T-helper 2 cell treated with Interferon-gamma antibody and Interleukin-4, amounts not matched to agents 5 μg/mL and 100 μg/mL, for 36 hours (primary cell): ENCODE data around the gene ZGLP1.
"Not testable (repeated sequence)": the region's sequence is repeated elsewhere in the genome, so short reads cannot be mapped to it uniquely, and the experiment has no call there.

Experiments
- DNase-seq: peaks from one replicate; pipeline ENCODE4 v3.0.0; 2021; ENCODE audit warnings: low spot score
- H3K27ac Mint-ChIP-seq: one replicate; pipeline ENCODE4 v1.8.0; 2021; ENCODE audit warnings: mild to moderate bottlenecking, mixed read lengths
- H3K27me3 Mint-ChIP-seq: one replicate; pipeline ENCODE4 v1.8.0; 2021; ENCODE audit warnings: low read depth, mixed read lengths
- H3K36me3 Mint-ChIP-seq: one replicate; pipeline ENCODE4 v1.8.0; 2021; ENCODE audit warnings: low read depth, mixed read lengths
- H3K4me1 Mint-ChIP-seq: one replicate; pipeline ENCODE4 v1.8.0; 2021; ENCODE audit warnings: low read depth, mixed read lengths
- H3K4me3 Mint-ChIP-seq: one replicate; pipeline ENCODE4 v1.8.0; 2022; ENCODE audit warnings: mild to moderate bottlenecking, moderate library complexity, mixed read lengths
- H3K9me3 Mint-ChIP-seq: one replicate; pipeline ENCODE4 v1.8.0; 2021; ENCODE audit warnings: mixed read lengths

Gene ZGLP1

DNA sequence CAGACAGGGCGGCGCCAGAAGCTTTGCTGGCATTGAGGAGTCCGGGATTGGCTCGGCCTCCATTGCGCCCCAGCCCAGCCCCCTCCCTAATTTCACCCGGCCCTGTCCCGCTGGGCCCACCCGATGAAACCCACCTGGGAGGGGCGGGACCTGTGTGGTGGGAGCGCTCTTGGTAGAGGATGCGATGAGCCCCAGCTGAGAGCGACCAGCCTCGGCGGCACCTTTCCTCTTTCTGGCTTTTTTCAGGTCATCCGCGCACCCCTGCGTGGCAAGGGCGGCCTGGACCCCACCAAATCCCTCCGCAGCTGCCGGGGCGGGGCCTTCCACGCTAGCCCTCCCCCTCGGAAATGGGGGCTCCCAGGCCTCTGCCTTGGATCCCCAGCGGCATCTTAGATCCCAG, at the start of gene ZGLP1:
Gene ZGLP1 (minus strand): TSS at position 393 of the 400 bp plus-strand sequence.
- DNase-seq: no peak
- Mint-ChIP-seq H3K27me3 (no peaks in the 10 kb centered on the region), H3K27ac (no peak within 1 kb of the TSS), H3K4me1 (no peaks in the 10 kb centered on the region), H3K4me3 (no peak within 1 kb of the TSS), H3K36me3 (no peaks in the 10 kb centered on the region), H3K9me3 (no peaks in the 10 kb centered on the region)

DNA sequence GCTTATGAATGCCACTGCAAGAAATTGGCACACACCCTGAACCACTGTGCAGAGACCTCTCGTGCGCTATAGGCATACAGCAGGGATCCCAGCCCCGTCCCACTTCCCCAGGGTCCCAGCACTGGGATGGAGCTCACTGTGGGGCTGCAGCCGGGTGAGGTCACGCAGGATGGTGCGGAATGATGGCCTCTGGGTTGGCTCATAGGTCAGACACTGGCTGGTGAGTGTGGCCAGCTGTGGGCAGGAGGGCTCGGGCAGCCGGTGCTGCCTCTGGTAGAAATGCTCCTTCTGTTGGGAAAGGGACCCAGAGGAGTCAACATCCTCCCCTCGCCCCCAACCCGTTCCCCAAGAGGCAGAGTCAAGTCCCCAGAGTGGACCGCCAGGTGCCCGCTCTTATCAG, 46.8 kb upstream of the ZGLP1 start:
- no peaks in the 10 kb centered on the region for H3K4me1 Mint-ChIP-seq
- no peaks in the 10 kb centered on the region for H3K27me3 Mint-ChIP-seq
- peaks cover 44% of the 10 kb centered on the region for H3K36me3 Mint-ChIP-seq
- DNase-seq: no peak
- no peak overlapping the region for H3K4me3 Mint-ChIP-seq
- no peak overlapping the region for H3K27ac Mint-ChIP-seq
- H3K9me3 Mint-ChIP-seq: no peaks in the 10 kb centered on the region

DNA sequence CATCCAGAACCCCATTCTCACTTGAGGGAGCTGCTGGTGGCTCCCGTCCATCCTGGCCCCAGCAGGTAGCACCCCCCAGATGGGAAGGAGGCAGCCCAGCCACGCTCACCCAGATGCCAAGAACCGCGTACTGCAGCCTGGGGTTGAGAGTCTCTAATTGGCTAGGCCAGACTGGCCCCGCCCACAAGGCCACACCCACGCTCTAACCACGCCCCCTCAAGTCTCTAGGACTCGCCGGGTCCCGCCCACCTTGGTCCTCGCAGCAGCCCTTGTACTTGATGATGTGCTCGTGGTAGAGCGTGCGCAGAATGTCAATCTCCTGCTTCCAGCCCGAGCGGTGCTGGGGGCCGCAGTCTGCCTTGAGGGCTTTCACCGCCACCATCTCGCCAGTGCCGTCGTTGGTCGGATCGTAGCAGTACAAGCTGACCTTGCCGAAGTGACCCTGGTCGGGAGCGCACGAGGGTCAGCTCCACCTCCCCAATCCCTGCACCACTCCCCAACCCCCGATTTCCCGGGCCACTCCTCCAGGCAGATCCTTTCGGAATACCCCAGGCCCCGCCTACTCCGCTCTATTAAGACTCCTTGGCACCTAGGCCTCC, 44.3 kb upstream of the ZGLP1 start:
- Mint-ChIP-seq H3K9me3 (no peaks in the 10 kb centered on the region), H3K36me3 (peaks cover 34% of the 10 kb centered on the region), H3K27me3 (no peaks in the 10 kb centered on the region), H3K27ac (no peak overlapping the region), H3K4me3 (no peak overlapping the region), H3K4me1 (no peaks in the 10 kb centered on the region)
- DNase-seq: peak; percentile 22

DNA sequence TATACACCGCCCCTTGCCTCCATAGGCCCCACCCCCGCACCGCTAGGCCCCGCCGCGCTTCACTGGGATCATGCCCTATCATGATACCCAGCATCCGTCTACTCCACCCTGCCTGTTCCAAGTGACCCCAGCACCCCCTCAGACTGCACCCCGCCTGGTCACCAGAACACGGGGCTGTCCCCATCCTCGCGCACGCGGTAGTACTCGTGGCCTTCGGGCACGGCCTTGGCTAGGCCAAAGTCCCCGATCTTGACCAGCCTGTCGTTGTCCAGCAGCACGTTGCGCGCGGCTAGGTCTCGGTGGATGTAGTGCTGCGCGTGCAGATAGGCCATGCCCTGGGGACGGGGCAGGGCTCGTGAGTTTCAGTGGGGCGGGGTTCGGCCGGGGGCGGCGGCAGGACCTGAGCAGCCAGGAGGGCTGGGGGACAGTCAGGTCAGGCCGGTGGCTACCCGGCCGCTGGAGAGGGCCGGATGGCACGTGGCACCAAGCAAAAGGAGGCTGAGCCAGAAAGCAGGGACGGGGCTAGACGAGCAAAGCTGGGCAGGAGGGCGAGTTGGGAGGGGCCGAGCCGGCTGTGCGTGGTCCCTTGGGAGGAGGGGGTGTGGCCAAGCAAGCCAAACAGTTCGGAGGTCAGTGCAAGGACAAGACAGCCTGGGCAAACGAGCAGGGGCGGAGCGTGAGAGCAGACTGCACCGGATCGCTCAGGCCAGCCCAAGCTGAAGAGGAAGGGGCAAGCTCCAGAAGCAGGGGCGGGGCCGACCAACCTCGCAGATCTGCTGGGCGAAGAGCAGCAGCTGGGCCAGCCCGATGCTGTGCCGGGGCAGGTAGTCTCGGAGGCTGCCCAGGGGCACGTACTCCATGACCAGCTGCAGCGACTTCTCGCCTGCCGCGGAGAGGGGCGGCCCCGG, 43.4 kb upstream of the ZGLP1 start:
- Mint-ChIP-seq H3K27ac (no peak overlapping the region), H3K9me3 (no peaks in the 10 kb centered on the region), H3K36me3 (peaks cover 32% of the 10 kb centered on the region), H3K27me3 (no peaks in the 10 kb centered on the region), H3K4me1 (no peaks in the 10 kb centered on the region), H3K4me3 (no peak overlapping the region)
- no peak for DNase-seq

DNA sequence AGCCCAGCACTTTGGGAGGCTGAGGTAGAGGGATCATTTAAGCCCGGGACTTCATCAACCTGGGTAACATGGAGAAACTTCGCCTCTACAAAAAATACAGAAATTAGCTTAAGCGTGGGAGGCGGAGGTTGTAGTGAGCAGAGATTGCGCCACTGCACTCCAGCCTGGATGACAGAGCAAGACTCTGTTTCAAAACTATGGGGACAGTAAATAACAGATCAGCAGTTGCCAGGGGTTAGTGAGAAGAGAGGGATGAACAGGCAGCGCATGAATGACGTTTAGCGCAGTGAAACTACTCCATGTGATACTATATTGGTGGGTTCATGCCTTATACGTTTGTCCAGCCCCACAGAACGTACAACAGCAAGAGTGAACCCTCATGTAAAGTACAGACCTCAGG, 36.9 kb upstream of the ZGLP1 start:
- DNase-seq: no peak
- Mint-ChIP-seq H3K27me3 (no peaks in the 10 kb centered on the region), H3K27ac (no peak overlapping the region), H3K4me3 (no peak overlapping the region), H3K36me3 (peaks cover 3% of the 10 kb centered on the region), H3K9me3 (no peaks in the 10 kb centered on the region), H3K4me1 (no peaks in the 10 kb centered on the region)

DNA sequence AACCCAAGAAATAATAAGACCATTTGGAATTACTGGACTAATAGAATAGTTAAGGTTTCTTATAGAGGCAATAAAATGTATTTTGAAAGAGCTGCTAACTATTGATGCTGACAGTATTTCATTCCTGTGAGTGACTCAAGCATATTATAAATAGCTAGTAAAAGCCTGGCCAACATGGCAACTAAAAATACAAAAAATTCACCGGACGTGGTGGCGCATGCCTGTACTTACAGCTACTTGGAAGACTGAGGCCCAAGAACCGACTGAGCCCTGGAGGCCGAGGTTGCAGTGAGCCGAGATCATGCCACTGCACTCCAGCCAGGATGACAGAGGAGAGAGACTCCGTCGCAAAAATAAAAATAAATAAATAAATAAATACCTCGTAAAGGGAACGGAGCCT, 35.2 kb upstream of the ZGLP1 start:
- Mint-ChIP-seq H3K9me3 (no peaks in the 10 kb centered on the region), H3K27me3 (no peaks in the 10 kb centered on the region), H3K4me3 (no peak overlapping the region), H3K4me1 (peaks cover 6% of the 10 kb centered on the region), H3K36me3 (no peaks in the 10 kb centered on the region), H3K27ac (no peak overlapping the region)
- no peak for DNase-seq

DNA sequence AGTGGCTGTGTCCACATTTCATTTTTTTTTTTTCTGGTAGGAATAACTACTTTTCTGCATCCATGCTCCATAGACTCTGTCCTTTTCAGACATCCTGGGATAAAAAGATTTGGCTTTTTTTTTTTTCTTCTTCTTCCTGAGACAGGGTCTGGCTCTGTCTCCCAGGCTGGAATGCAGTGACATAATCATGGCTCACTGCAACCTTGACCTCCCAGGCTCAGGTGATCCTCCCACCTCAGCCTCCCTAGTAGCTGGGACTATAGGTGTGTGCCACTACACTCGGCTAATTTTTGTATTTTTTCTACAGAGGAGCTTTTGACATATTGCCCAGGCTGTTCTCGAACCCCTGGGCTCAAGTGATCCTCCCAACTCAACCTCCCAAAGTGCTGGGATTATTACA, 33.9 kb upstream of the ZGLP1 start:
- no peak overlapping the region for H3K27ac Mint-ChIP-seq
- peaks cover 1% of the 10 kb centered on the region for H3K36me3 Mint-ChIP-seq
- peaks cover 13% of the 10 kb centered on the region for H3K4me1 Mint-ChIP-seq
- DNase-seq: no peak
- H3K4me3 Mint-ChIP-seq: no peak overlapping the region
- no peaks in the 10 kb centered on the region for H3K9me3 Mint-ChIP-seq
- no peaks in the 10 kb centered on the region for H3K27me3 Mint-ChIP-seq

DNA sequence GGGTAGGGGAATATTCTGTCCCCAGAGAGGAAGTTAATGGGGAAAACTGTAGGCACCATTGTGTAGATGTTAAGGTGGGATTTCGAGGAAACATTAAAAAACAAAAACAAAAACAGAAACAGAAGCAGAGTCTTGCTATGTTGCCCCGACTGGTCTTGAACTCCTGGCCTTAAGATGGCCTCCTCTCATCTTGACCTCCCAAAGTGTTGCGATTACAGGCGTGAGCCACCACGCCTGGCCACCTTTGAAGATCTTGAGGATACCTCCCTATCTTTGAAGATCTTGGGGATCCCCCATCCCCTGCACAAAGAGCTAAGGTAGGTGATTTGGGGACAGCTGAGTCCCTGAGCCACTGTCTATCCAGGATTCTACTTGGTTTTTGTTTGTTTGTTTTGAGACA, 30.4 kb upstream of the ZGLP1 start:
- no peak for DNase-seq
- Mint-ChIP-seq H3K9me3 (no peaks in the 10 kb centered on the region), H3K4me3 (peak overlapping the region; percentile 96), H3K27me3 (no peaks in the 10 kb centered on the region), H3K4me1 (peaks cover 16% of the 10 kb centered on the region), H3K36me3 (peaks cover 14% of the 10 kb centered on the region), H3K27ac (peak overlapping the region; percentile 90)

DNA sequence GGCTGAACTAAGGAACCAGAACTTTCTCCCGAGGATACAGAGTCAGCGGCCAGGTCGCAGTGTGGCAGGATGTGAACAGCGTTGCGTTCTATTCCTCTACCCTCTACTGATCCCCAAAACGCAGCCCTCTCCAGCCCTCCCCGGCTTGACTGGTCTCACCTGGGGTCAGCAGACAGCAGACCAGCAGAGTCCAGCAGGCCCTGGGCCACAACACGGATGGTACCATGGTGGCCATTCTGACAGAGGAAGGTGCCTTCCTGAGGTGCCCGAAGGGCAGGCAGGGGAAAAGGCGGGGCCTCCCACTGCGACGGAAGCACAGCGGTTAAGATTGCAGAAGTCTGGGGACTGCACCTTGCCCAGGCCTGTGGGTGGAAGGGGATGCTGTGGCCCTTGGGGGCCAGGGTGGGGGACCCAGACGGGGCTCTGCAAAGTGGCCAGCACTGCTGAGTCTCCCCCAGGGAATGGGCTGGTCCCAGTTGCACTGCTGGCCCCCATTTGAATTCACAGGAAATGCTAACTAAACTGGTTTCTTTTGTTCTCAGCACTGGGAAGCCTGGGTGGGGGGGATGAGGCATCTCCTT, 29.9 kb upstream of the ZGLP1 start, which contains the start of gene ICAM3:
Gene ICAM3 (minus strand): TSS at position 245 of the 581 bp plus-strand sequence. CDS start 10 bp downstream, at position 235.
- Mint-ChIP-seq H3K36me3 (peaks cover 18% of the 10 kb centered on the region), H3K27ac (peak within 1 kb of the TSS; percentile 90), H3K4me3 (peak within 1 kb of the TSS; percentile 96), H3K4me1 (peaks cover 16% of the 10 kb centered on the region), H3K27me3 (no peaks in the 10 kb centered on the region), H3K9me3 (no peaks in the 10 kb centered on the region)
- DNase-seq: peak; percentile 67

DNA sequence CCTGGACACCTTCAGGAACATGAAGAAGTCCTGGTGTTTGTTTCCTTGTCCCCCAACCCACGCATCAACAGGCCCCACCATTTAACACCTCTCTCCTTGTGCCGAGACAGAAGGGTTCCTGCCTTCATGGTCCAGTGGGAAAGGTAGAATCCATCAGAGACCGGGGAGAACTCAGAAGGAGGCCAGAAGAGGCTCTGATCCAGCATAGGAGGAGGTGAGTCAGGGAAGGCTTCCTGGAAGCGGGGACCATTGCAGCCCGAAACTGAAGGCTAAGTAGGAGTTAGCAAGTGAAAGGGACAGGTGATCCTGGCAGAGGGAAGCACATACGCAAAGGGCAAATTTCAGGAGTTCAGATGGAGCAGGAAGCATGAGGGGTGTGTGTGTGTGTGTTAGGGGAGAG, 29.3 kb upstream of the ZGLP1 start:
- Mint-ChIP-seq H3K4me1 (peaks cover 19% of the 10 kb centered on the region), H3K9me3 (no peaks in the 10 kb centered on the region), H3K4me3 (peak overlapping the region; percentile 96), H3K36me3 (peaks cover 23% of the 10 kb centered on the region), H3K27ac (peak overlapping the region; percentile 90), H3K27me3 (no peaks in the 10 kb centered on the region)
- DNase-seq: no peak

DNA sequence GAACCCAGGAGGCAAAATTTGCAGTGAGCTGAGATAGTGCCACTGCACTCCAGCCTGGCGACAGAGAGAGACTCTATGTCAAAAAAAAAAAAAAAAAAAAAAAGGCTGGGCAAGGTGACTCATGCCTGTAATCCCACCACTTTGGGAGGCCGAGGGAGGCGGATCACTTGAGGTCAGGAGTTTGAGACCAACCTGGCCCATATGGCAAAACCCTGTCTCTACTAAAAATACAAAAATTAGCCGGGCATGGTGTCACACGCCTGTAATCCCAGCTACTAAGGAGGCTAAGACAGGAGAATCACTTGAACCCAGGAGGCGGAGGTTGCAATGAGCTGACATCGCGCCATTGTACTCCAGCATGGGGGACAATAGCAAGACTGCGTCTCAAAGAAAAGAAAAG, 27.1 kb upstream of the ZGLP1 start:
- H3K4me3 Mint-ChIP-seq, H3K27me3 Mint-ChIP-seq, DNase-seq, H3K27ac Mint-ChIP-seq, H3K9me3 Mint-ChIP-seq: not testable (repeated sequence)
- peaks cover 39% of the 10 kb centered on the region for H3K36me3 Mint-ChIP-seq
- H3K4me1 Mint-ChIP-seq: peaks cover 33% of the 10 kb centered on the region

DNA sequence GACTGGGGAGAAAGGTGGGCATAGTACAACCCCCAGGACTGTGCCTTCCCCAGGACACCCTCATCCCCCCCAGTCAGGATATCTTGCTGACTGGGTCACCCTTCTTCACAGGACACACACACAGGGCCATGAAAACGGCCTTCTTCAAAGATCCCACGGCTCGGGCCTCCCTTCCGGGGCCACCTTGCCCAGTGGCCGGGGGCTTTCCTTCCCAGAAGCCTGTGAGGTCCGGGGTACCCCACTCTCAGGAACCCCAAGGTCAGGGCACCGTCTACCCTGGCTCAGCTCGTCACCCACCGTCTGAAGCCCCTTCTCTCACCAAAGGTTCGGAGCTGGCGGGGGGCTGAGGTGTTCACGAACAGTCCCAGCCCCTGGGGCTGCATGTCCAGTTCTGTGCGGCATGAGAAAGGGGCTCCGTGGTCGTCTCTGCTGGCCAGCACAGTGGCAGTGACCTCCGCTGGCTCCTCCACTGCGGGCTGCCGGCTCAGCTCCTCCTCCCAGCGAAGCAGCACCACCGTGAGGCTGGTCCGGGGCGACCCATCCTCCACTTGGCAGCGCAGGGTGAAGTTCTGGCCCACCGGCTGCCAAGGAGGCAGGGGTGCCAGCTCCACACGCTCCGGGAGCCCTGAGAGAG, 25.9 kb upstream of the ZGLP1 start:
- Mint-ChIP-seq H3K27me3 (no peaks in the 10 kb centered on the region), H3K27ac (no peak overlapping the region), H3K36me3 (peaks cover 45% of the 10 kb centered on the region), H3K4me1 (peaks cover 30% of the 10 kb centered on the region), H3K4me3 (no peak overlapping the region), H3K9me3 (no peaks in the 10 kb centered on the region)
- no peak for DNase-seq

DNA sequence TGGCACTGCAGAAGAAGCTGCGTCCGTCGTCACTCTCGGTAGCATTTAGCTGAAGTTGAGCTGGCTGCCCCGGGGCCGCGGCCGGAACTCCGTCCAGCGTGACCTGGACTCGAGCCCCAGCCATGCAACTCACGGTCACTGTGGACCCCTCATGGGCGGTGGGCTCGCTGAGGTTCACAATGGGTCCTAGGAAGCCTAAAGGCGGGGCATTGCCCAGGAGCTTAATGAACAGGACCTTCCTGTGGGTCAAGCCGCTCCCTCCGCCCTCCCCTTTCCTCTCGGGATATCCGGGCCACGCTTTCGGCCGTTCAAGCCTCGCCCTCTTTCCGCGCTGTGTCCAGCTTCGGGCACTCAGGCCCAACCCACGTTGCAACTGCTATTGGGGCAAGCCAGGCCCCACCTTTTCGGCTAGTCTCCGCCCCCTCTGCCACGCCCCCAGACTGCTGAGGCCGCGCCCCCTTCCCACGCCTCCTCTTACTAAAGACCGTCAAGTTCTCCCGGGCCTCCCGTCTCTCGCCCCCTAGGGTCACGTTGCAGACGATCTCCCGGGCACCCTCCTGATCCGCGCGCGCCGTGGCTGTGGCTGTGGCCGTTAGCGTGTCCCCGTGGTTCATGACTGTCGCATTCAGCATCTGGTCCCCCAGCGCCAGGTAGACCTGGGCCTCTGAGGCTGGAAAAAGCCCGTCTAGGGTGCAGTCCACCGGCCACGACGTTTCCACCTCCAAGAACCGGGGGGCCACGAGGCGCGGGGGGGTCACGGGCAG, 25.2 kb upstream of the ZGLP1 start:
- peak; percentile 27 for DNase-seq
- Mint-ChIP-seq H3K4me3 (peak overlapping the region; percentile 97), H3K27me3 (no peaks in the 10 kb centered on the region), H3K36me3 (peaks cover 52% of the 10 kb centered on the region), H3K9me3 (no peaks in the 10 kb centered on the region), H3K4me1 (peaks cover 27% of the 10 kb centered on the region), H3K27ac (no peak overlapping the region)
